NT2/D1 (cell line): ENCODE data around the gene SGK1.

Experiments used
- YY1 ChIP-seq: IDR thresholded peaks from 2 replicates; pipeline ENCODE4 v1.6.1; 2011; ENCODE audit not compliant: insufficient read length, insufficient read depth
- ZNF274 ChIP-seq: IDR thresholded peaks from 2 replicates; pipeline ENCODE4 v1.6.1; 2011; ENCODE audit warnings: mild to moderate bottlenecking, low read depth, low read length

DNA sequence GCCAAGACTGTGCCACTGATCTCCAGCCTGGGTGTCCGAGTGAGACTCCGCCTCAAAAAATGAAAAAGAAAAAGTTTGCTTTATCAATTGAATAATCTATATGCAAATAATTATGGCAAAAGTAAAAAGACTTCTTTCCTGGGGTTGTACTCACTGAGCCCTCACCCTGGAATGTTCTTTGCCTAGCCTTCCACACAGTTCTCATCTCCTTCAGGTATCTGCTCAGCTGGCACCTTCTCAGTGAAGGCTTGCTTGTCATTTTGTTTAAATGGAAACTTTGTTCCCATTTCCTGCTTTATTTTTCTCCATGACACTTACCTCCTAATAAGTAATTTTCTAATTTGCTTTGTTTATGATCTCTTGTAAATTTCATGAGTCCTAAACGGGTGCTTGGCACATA is 96.7 kb downstream of the SGK1 start:
- TF ChIP-seq ZNF274 (no peak), YY1 (no peak)
